Psoas muscle (tissue), 8 donors: ENCODE data around the gene HOXD9. TPM values are rescaled to one million over a fixed set of nuclear protein-coding genes. Genes with fewer than 3 reads are reported as not detected.

Experiments used
- ATAC-seq, 4 donors: fragments of 200-7000 bp; cut with Tn5 transposase; one replicate each; pipeline ENCODE4 v1.9.1; 2020; ENCODE audit warnings: moderate library complexity in 3 of 4, mild to moderate bottlenecking in 2 of 4
- DNase-seq, 2 donors: peaks; one replicate each; pipeline ENCODE4 v3.0.0-alpha.2; 2020
- H3K27ac ChIP-seq: fragments of 200-600 bp; one replicate; pipeline ENCODE4 v1.8.0; 2022
- H3K27me3 ChIP-seq, 3 donors: fragments of 200-600 bp in 1 of 3; one replicate each; pipeline versions ENCODE4 v1.6.1 to v1.8.0; 2013 to 2022; ENCODE audit warnings: low read length in 2 of 3, mild to moderate bottlenecking in 2 of 3, moderate library complexity in 1 of 3; ENCODE audit not compliant: insufficient read depth in 3 of 3
- H3K36me3 ChIP-seq, 2 donors: fragments of 200-600 bp in 1 of 2; one replicate each; pipeline versions ENCODE4 v1.6.1 to v1.8.0; 2013 to 2022; ENCODE audit warnings: low read depth in 1 of 2, mild to moderate bottlenecking in 1 of 2, moderate library complexity in 1 of 2; ENCODE audit not compliant: insufficient read depth in 1 of 2
- H3K4me1 ChIP-seq: fragments of 200-600 bp; one replicate; pipeline ENCODE4 v1.8.0; 2022
- H3K4me3 ChIP-seq: fragments of 200-600 bp; one replicate; pipeline ENCODE4 v1.8.0; 2022; ENCODE audit warnings: mild to moderate bottlenecking
- H3K9me3 ChIP-seq: fragments of 200-600 bp; one replicate; pipeline ENCODE4 v1.8.0; 2022
- WGBS, 3 donors: extraction: QIAGEN DNeasy Blood & Tissue Kit; methylation state at CpG; one replicate each; pipeline versions ENCODE4 v1.1.6 to v1.1.7; 2013; 5-methylcytosine and 5-hydroxymethylcytosine counted together
- intact Hi-C, 2 donors: fragments of 100-400 bp; cut with DNase I; formaldehyde crosslinking; loops; one replicate each; pipeline versions ENCODE4 v1.11.0 to v1.14.2; 2022
- polyA plus RNA-seq, 3 donors: library from polyadenylated mRNA; stranded (reverse); fragments of 200-250 nt; gene quantifications; one replicate each; pipeline ENCODE4 v1.2.3, GENCODE V29; 2013
- total RNA-seq, 4 donors: library from RNA; stranded (reverse); fragmentation: NEBNext Ultra II Directional in 2 of 4; extraction: Animal tissue kit (Norgen Biotek cat#: 25700) in 2 of 4; gene quantifications; one replicate each; pipeline versions ENCODE4 v1.2.1 to v1.2.4, GENCODE V29; 2021 to 2023
- TF ChIP-seq, protein P1 (sequence below): fragments of 200-600 bp; IDR thresholded peaks from one replicate; pipeline ENCODE4 v1.8.0; 2022; ENCODE audit warnings: antibody characterized with exemption
- donor health status: healthy with polysubstance abuse.
- donor health status: DM: no; HTN: no; CAD: no; lungs with moderate emphysema.
- donor health status: Bipolar disorder and iron deficiency.
- donor health status: healthy.
- donor health status: DM: yes; HTN: yes; CAD: no.
- donor health status: DM: no; HTN: no; CAD: no.
- donor health status: DM: no; HTN: no; CAD: no.
- donor health status: DM: yes; HTN: yes; CAD: no.

HOXD9 gene
- total and polyA plus RNA-seq, 7 donors: 0.43 to 4.4 (median 1.7) TPM

- 82 to 86% (median 84%) methylated on average over 11 of the region's 11 CpGs for WGBS, 3 donors
- intact Hi-C loops: no loop called here
- no peak overlapping the region for H3K27ac ChIP-seq
- no peak overlapping the region for H3K4me3 ChIP-seq
- peaks cover 0 to 6% (median 0%) of the 10 kb centered on the region in 3 donors for H3K27me3 ChIP-seq
- H3K9me3 ChIP-seq: no peaks in the 10 kb centered on the region
- ATAC-seq (no peak), DNase-seq (no peak)
- H3K36me3 ChIP-seq: peaks cover 2 to 44% of the 10 kb centered on the region in 2 donors
- no peaks in the 10 kb centered on the region for H3K4me1 ChIP-seq
- TF ChIP-seq, protein P1, sequence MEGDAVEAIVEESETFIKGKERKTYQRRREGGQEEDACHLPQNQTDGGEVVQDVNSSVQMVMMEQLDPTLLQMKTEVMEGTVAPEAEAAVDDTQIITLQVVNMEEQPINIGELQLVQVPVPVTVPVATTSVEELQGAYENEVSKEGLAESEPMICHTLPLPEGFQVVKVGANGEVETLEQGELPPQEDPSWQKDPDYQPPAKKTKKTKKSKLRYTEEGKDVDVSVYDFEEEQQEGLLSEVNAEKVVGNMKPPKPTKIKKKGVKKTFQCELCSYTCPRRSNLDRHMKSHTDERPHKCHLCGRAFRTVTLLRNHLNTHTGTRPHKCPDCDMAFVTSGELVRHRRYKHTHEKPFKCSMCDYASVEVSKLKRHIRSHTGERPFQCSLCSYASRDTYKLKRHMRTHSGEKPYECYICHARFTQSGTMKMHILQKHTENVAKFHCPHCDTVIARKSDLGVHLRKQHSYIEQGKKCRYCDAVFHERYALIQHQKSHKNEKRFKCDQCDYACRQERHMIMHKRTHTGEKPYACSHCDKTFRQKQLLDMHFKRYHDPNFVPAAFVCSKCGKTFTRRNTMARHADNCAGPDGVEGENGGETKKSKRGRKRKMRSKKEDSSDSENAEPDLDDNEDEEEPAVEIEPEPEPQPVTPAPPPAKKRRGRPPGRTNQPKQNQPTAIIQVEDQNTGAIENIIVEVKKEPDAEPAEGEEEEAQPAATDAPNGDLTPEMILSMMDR: no peak
Observed at GRCh38 chr2:176154576-176155252, 32.2 kb downstream of the HOXD9 start.

- TF ChIP-seq, protein P1: no peak
- H3K27me3 ChIP-seq: peaks cover 0 to 6% (median 0%) of the 10 kb centered on the region in 3 donors
- DNase-seq (no peak), ATAC-seq (no peak)
- H3K27ac ChIP-seq: no peak overlapping the region
- intact Hi-C loops: no loop called here
- H3K36me3 ChIP-seq: peaks cover 2 to 36% of the 10 kb centered on the region in 2 donors
- 74 to 77% (median 75%) methylated on average over 6 of the region's 6 CpGs for WGBS, 3 donors
- H3K9me3 ChIP-seq: no peaks in the 10 kb centered on the region
- no peaks in the 10 kb centered on the region for H3K4me1 ChIP-seq
- no peak overlapping the region for H3K4me3 ChIP-seq
Observed at GRCh38 chr2:176155356-176156044, 33.0 kb downstream of the HOXD9 start.

- peaks cover 0 to 6% (median 0%) of the 10 kb centered on the region in 3 donors for H3K27me3 ChIP-seq
- DNase-seq (no peak), ATAC-seq (no peak)
- no peak overlapping the region for H3K4me3 ChIP-seq
- intact Hi-C loops: no loop called here
- H3K9me3 ChIP-seq: no peaks in the 10 kb centered on the region
- no peaks in the 10 kb centered on the region for H3K4me1 ChIP-seq
- TF ChIP-seq, protein P1: no peak
- H3K36me3 ChIP-seq: peaks cover 2 to 36% of the 10 kb centered on the region in 2 donors
- WGBS, 3 donors: 93 to 95% (median 95%) methylated on average over 8 of the region's 8 CpGs
- H3K27ac ChIP-seq: no peak overlapping the region
Observed at GRCh38 chr2:176156301-176156806, 33.8 kb downstream of the HOXD9 start.

DNA sequence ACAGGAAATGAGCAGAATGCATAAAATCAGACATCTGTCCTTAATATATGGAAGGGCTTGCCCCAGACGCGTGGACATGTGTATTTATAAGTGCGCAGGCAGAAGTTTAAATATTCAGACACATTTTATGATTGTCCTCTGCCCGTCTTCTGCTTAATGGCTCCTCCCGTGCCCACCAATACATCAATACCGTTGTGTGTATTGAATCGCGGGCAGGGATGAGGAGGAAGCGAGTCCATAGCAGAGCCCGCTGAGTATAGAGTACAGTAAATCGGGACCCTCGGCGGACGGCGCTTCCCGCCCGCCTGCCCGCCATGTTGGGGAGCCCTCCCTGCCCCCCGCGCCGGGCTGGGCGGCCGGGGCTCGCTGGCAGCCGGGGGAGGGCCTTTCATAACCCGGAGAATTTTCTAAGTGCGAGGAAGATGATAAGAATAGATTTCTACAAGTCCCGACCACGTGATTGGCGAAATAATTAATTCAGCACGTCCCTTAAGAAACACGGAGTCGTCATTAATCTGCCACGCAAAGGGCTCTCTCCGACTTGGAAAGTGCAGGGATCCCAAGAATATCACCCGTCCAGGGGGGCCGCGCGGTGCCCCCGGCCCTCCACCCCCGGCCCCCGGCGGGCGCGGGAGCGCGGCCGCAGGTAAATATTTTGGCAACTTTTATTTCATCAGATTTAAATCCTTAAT lies 34.4 kb downstream of the HOXD9 start, which contains the start of gene HOXD3:
Gene HOXD3, plus strand, starts transcription at position 501 of the 692 bp plus-strand sequence. CDS start 11,808 bp downstream, outside the sequence.
- Histone ChIP-seq H3K9me3 (no peaks in the 10 kb centered on the region), H3K36me3 (peaks cover 2 to 36% of the 10 kb centered on the region in 2 donors), H3K4me1 (no peaks in the 10 kb centered on the region), H3K27me3 (peaks cover 0 to 6% (median 0%) of the 10 kb centered on the region in 3 donors), H3K27ac (no peak within 1 kb of the TSS), H3K4me3 (peak within 1 kb of the TSS; percentile 48)
- 46 to 53% (median 47%) methylated on average over 48 of the region's 48 CpGs for WGBS, 3 donors
- DNase-seq (no peak), ATAC-seq (no peak)
- intact Hi-C loops: no loop called here
- TF ChIP-seq, protein P1: no peak
